H1 (cell line): Measurements from ENCODE around the gene ARID1B. TPM values are rescaled to one million over a fixed set of nuclear protein-coding genes. Genes with fewer than 3 reads are reported as not detected.

ENCODE experiments used
- CTCF ChIA-PET: fragments of 300-600 bp; sonication (Branson Sonifier 250); formaldehyde crosslinking; loops from one replicate; lab custom pipeline; 2021; ENCODE audit not compliant: partially characterized antibody; lab: Charles Lee
- POLR2A ChIA-PET: fragments of 300-600 bp; sonication (Branson Sonifier 250); formaldehyde crosslinking; loops from one replicate; lab custom pipeline; 2021; ENCODE audit warnings: inconsistent platforms; ENCODE audit not compliant: partially characterized antibody; lab: Charles Lee
- DNase-seq, 2 experiments: peaks; one replicate each; pipeline versions ENCODE4 v3.0.0 to v3.0.0-alpha.2; 2010 to 2022; ENCODE audit warnings: low spot score in 2 of 2, low read depth in 1 of 2, mixed read lengths in 1 of 2
- FAIRE-seq: peaks from 2 replicates; lab custom pipeline; 2011; peaks lifted over from hg19 to GRCh38; lab: Jason Lieb, UNC
- H2AFZ ChIP-seq: 2 replicates; pipeline ENCODE4 v1.8.1; 2012; ENCODE audit warnings: low read length, inconsistent platforms
- H2AK5ac ChIP-seq: 2 replicates; pipeline ENCODE4 v1.6.1; 2013; ENCODE audit warnings: low read depth, low read length
- H2BK120ac ChIP-seq: replicated peaks from 2 replicates; pipeline ENCODE3; 2013; ENCODE audit warnings: low read depth, low read length, inconsistent platforms
- H2BK12ac ChIP-seq: 2 replicates; pipeline ENCODE4 v1.6.1; 2013; ENCODE audit warnings: low read depth, low read length
- H2BK15ac ChIP-seq: 2 replicates; pipeline ENCODE4 v1.6.1; 2013; ENCODE audit warnings: low read length
- H2BK20ac ChIP-seq: 2 replicates; pipeline ENCODE4 v1.6.1; 2013; ENCODE audit warnings: low read length
- H2BK5ac ChIP-seq: 2 replicates; pipeline ENCODE4 v1.6.1; 2013; ENCODE audit warnings: low read depth, low read length
- H3K14ac ChIP-seq: 2 replicates; pipeline ENCODE4 v1.6.1; 2013; ENCODE audit warnings: inconsistent platforms; ENCODE audit not compliant: insufficient read length
- H3K18ac ChIP-seq: 2 replicates; pipeline ENCODE4 v1.6.1; 2013; ENCODE audit warnings: low read length; ENCODE audit errors: extremely low read depth
- H3K23ac ChIP-seq: 2 replicates; pipeline ENCODE4 v1.6.1; 2013; ENCODE audit warnings: inconsistent platforms; ENCODE audit not compliant: insufficient read length
- H3K23me2 ChIP-seq: 2 replicates; pipeline ENCODE4 v1.6.1; 2013; ENCODE audit warnings: low read depth, low read length
- H3K27ac ChIP-seq: 2 replicates; pipeline ENCODE4 v1.6.1; 2011; ENCODE audit warnings: low read depth, low read length, inconsistent platforms
- H3K27me3 ChIP-seq, 4 experiments: replicated peaks in 1 of 4; 1 replicate in 1 of 4; 2 replicates in 3 of 4; pipeline versions ENCODE4 v1.6.1 to v1.8.1; 2011 to 2013; ENCODE audit warnings: low read length in 3 of 4, mild to moderate bottlenecking in 3 of 4, inconsistent platforms in 2 of 4, mixed read lengths in 2 of 4, moderate library complexity in 1 of 4; ENCODE audit not compliant: control insufficient read depth in 3 of 4, insufficient read depth in 3 of 4; ENCODE audit errors: extremely low read depth in 1 of 4
- H3K36me3 ChIP-seq, 4 experiments: 2 replicates each; pipeline versions ENCODE4 v1.6.1 to v1.8.1; 2011 to 2013; ENCODE audit warnings: mild to moderate bottlenecking in 4 of 4, low read length in 3 of 4, moderate library complexity in 2 of 4, control low read depth in 1 of 4, inconsistent platforms in 1 of 4; ENCODE audit not compliant: insufficient read depth in 4 of 4, control insufficient read depth in 2 of 4
- H3K4ac ChIP-seq: replicated peaks from 2 replicates; pipeline ENCODE3; 2013; ENCODE audit warnings: low read length, low read depth, mixed read lengths, inconsistent platforms; ENCODE audit not compliant: insufficient read length
- H3K4me1 ChIP-seq, 4 experiments: replicated peaks in 1 of 4; 1 replicate in 1 of 4; 2 replicates in 3 of 4; pipeline versions ENCODE4 v1.6.1 to v1.8.1; 2011 to 2013; ENCODE audit warnings: low read length in 3 of 4, inconsistent platforms in 2 of 4, mixed read lengths in 1 of 4; ENCODE audit not compliant: insufficient read depth in 4 of 4, control insufficient read depth in 3 of 4
- H3K4me2 ChIP-seq, 2 experiments: 2 replicates each; pipeline versions ENCODE4 v1.6.1 to v1.8.1; 2011 to 2013; ENCODE audit warnings: low read depth in 2 of 2, low read length in 2 of 2, control low read depth in 1 of 2, inconsistent platforms in 1 of 2, mild to moderate bottlenecking in 1 of 2; ENCODE audit not compliant: insufficient read depth in 1 of 2
- H3K4me3 ChIP-seq, 4 experiments: fragments of 200-600, 300-600 bp in 1 of 4; sonication (generic), shearing (Covaris generic), sonication (Bioruptor Twin) in 1 of 4; 2 replicates each; pipeline versions ENCODE4 v1.5.1 to v1.8.1; 2011 to 2016; ENCODE audit warnings: low read length in 4 of 4, low read depth in 3 of 4, control low read depth in 2 of 4, inconsistent platforms in 2 of 4, mild to moderate bottlenecking in 2 of 4, mixed read lengths in 1 of 4, moderate library complexity in 1 of 4; ENCODE audit not compliant: insufficient read depth in 2 of 4; ENCODE audit errors: extremely low read depth in 1 of 4
- H3K56ac ChIP-seq: replicated peaks from 2 replicates; pipeline ENCODE3; 2013; ENCODE audit warnings: low read depth, mild to moderate bottlenecking, mixed read lengths, low read length, inconsistent platforms; ENCODE audit not compliant: insufficient read length
- H3K79me1 ChIP-seq: 2 replicates; pipeline ENCODE4 v1.6.1; 2013; ENCODE audit warnings: low read depth, low read length, control low read depth
- H3K79me2 ChIP-seq, 2 experiments: 2 replicates each; pipeline versions ENCODE4 v1.6.1 to v1.8.1; 2012 to 2013; ENCODE audit warnings: low read length in 2 of 2, mild to moderate bottlenecking in 2 of 2, inconsistent platforms in 1 of 2; ENCODE audit not compliant: insufficient read depth in 2 of 2, control insufficient read depth in 1 of 2
- H3K9ac ChIP-seq, 4 experiments: replicated peaks in 1 of 4; 1 replicate in 1 of 4; 2 replicates in 3 of 4; pipeline versions ENCODE4 v1.6.1 to v1.8.1; 2011 to 2013; ENCODE audit warnings: low read depth in 3 of 4, low read length in 3 of 4, control low read depth in 2 of 4, mild to moderate bottlenecking in 2 of 4, moderate library complexity in 2 of 4, inconsistent platforms in 1 of 4; ENCODE audit errors: extremely low read depth in 1 of 4
- H3K9me3 ChIP-seq, 2 experiments: 2 replicates each; pipeline versions ENCODE4 v1.6.1 to v1.8.1; 2012 to 2013; ENCODE audit warnings: mild to moderate bottlenecking in 2 of 2, moderate library complexity in 2 of 2, control low read depth in 1 of 2, inconsistent platforms in 1 of 2, low read depth in 1 of 2, low read length in 1 of 2, mixed read lengths in 1 of 2; ENCODE audit not compliant: insufficient read depth in 2 of 2
- H4K20me1 ChIP-seq, 2 experiments: replicated peaks in 1 of 2; 2 replicates each; pipeline versions ENCODE3 to v1.8.1; 2011 to 2013; ENCODE audit warnings: inconsistent platforms in 2 of 2, low read length in 2 of 2, mild to moderate bottlenecking in 1 of 2; ENCODE audit not compliant: insufficient read depth in 2 of 2, control insufficient read depth in 1 of 2
- H4K5ac ChIP-seq: 2 replicates; pipeline ENCODE4 v1.6.1; 2013; ENCODE audit warnings: low read length, low read depth, mixed read lengths, inconsistent platforms; ENCODE audit not compliant: insufficient read length
- H4K8ac ChIP-seq: 2 replicates; pipeline ENCODE4 v1.8.0; 2013; ENCODE audit warnings: mild to moderate bottlenecking, moderate library complexity, low read length, inconsistent platforms; ENCODE audit not compliant: insufficient read depth; ENCODE audit errors: extremely low read depth
- H4K91ac ChIP-seq: replicated peaks from 2 replicates; pipeline ENCODE3; 2013; ENCODE audit warnings: low read length, mixed read lengths, inconsistent platforms; ENCODE audit not compliant: insufficient read length
- ASH2L ChIP-seq: fragments of 200-600, 300-600 bp; sonication (generic); IDR thresholded peaks from one replicate; pipeline ENCODE4 v1.7.1; 2017; ENCODE audit warnings: low read length
- HDAC6 ChIP-seq: IDR thresholded peaks from one replicate; pipeline ENCODE4 v1.7.1; 2012; ENCODE audit warnings: low read depth, mild to moderate bottlenecking, inconsistent platforms, low read length, moderate library complexity
- POU5F1 ChIP-seq: IDR thresholded peaks from 2 replicates; pipeline ENCODE4 v1.6.1; 2011; ENCODE audit warnings: low read depth, mild to moderate bottlenecking, low read length, moderate library complexity
- RFX5 ChIP-seq: IDR thresholded peaks from 2 replicates; pipeline ENCODE4 v1.6.1; 2011; ENCODE audit warnings: low read depth, low read length, improper control_type of control experiment, borderline replicate concordance
- RNF2 ChIP-seq: fragments of 200-900, 300-1000 bp; sonication (generic); IDR thresholded peaks from 2 replicates; pipeline ENCODE4 v1.7.1; 2016; ENCODE audit warnings: borderline replicate concordance, low read depth, mild to moderate bottlenecking, antibody characterized with exemption, low read length; ENCODE audit not compliant: poor library complexity, severe bottlenecking; ENCODE audit errors: missing control alignments
- SP1 ChIP-seq: IDR thresholded peaks from 2 replicates; pipeline ENCODE4 v1.6.1; 2011; ENCODE audit warnings: low read depth, low read length
- WGBS, 2 experiments: shearing (Covaris generic) in 1 of 2; methylation state at CpG; one replicate each; pipeline versions ENCODE4 v1.1.6 to v1.1.7; 2013 to 2015; ENCODE audit warnings: low lambda C conversion rate in 2 of 2, mixed read lengths in 2 of 2, inconsistent platforms in 1 of 2, low coverage in 1 of 2, missing lambda C conversion rate in 1 of 2; ENCODE audit not compliant: insufficient replicate concordance in 2 of 2, insufficient coverage in 1 of 2, insufficient read length in 1 of 2; ENCODE audit errors: extremely low coverage in 1 of 2, missing lambda C conversion rate in 1 of 2; 5-methylcytosine and 5-hydroxymethylcytosine counted together
- polyA plus RNA-seq, 7 experiments: library from polyadenylated mRNA; depleted of rRNA in 3 of 7; stranded (reverse) in 5 of 7; unstranded in 2 of 7; fragments of >200 nt in 5 of 7; fragments of 200-250 nt in 2 of 7; gene quantifications; 1 replicate in 5 of 7; 2 replicates in 1 of 7; 4 replicates in 1 of 7; pipeline versions ENCODE4 v1.2.1 to v1.2.3, GENCODE V29; 2011 to 2013; ENCODE audit warnings: missing spikeins in 2 of 7, mixed read lengths in 2 of 7
- total RNA-seq: library from RNA; stranded (reverse); fragmentation: NEBNext Ultra II Directional; extraction: Animal tissue kit (Norgen Biotek cat#: 25700); gene quantifications from 2 replicates; pipeline ENCODE4 v1.2.1, GENCODE V29; 2021
- TF ChIP-seq, protein P1 (sequence below), 3 experiments: IDR thresholded peaks; 1 replicate in 2 of 3; 2 replicates in 1 of 3; pipeline versions ENCODE4 v1.5.1 to v1.6.1; 2011; ENCODE audit warnings: low read length in 3 of 3, mild to moderate bottlenecking in 3 of 3, inconsistent platforms in 2 of 3, low read depth in 1 of 3, moderate library complexity in 1 of 3; ENCODE audit not compliant: insufficient read depth in 1 of 3; ENCODE audit errors: control extremely low read depth in 1 of 3

ARID1B gene
- total and polyA plus RNA-seq, 2 of the 8 experiments (the other 6 are each of a cell fraction or from before 2014, with no cell fraction given), result 24.3 to 70.3 TPM

- Histone ChIP-seq H3K56ac (no peak overlapping the region), H4K5ac (no peak overlapping the region), H3K4ac (no peak overlapping the region), H4K91ac (no peak overlapping the region), H4K8ac (no peak overlapping the region), H2BK5ac (no peak overlapping the region), H3K23me2 (no peaks in the 10 kb centered on the region), H3K4me2 (no peak overlapping the region), H3K27me3 (no peaks in the 10 kb centered on the region), H3K9ac (no peak overlapping the region), H3K4me3 (no peak overlapping the region), H2BK15ac (no peak overlapping the region), H3K18ac (no peak overlapping the region), H3K36me3 (no peaks in the 10 kb centered on the region), H3K23ac (no peak overlapping the region), H2BK20ac (no peak overlapping the region), H2AK5ac (no peak overlapping the region), H3K9me3 (no peaks in the 10 kb centered on the region), H3K14ac (no peak overlapping the region), H3K79me1 (peaks cover 9% of the 10 kb centered on the region), H3K27ac (no peak overlapping the region), H4K20me1 (peaks cover 2 to 4% of the 10 kb centered on the region in 2 experiments), H2BK12ac (no peak overlapping the region), H2AFZ (no peak overlapping the region), H2BK120ac (no peak overlapping the region), H3K4me1 (peaks cover 8 to 25% (median 23%) of the 10 kb centered on the region in 4 experiments; a peak in 5 of 7 replicates), H3K79me2 (peaks cover 3 to 98% of the 10 kb centered on the region in 2 experiments; a peak in 3 of 4 replicates)
- no peak for FAIRE-seq
- ChIA-PET POLR2A (interaction anchor here (0.6 to 0.9 kb wide), 2 partner anchors 92 to 778 kb away, joined by 3 to 4 read pairs; no protein-coding TSS in a partner anchor), CTCF (interaction anchor here (1.1 to 1.5 kb wide), 4 partner anchors 9 to 14 kb away, joined by 3 to 5 read pairs (median 4); no protein-coding TSS in a partner anchor)
- DNase-seq, result no peak
- 83% methylated on average over 3 of the region's 3 CpGs; no CpG with 5 or more reads in 1 of the 2 experiments for WGBS, 2 experiments
- no peak for TF ChIP-seq HDAC6
- no peak for TF ChIP-seq ASH2L
- TF ChIP-seq, protein P1, sequence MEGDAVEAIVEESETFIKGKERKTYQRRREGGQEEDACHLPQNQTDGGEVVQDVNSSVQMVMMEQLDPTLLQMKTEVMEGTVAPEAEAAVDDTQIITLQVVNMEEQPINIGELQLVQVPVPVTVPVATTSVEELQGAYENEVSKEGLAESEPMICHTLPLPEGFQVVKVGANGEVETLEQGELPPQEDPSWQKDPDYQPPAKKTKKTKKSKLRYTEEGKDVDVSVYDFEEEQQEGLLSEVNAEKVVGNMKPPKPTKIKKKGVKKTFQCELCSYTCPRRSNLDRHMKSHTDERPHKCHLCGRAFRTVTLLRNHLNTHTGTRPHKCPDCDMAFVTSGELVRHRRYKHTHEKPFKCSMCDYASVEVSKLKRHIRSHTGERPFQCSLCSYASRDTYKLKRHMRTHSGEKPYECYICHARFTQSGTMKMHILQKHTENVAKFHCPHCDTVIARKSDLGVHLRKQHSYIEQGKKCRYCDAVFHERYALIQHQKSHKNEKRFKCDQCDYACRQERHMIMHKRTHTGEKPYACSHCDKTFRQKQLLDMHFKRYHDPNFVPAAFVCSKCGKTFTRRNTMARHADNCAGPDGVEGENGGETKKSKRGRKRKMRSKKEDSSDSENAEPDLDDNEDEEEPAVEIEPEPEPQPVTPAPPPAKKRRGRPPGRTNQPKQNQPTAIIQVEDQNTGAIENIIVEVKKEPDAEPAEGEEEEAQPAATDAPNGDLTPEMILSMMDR (IDR thresholded peaks at IDR 0.05; ENCODE audit: control extremely low read depth in 1 of 3, insufficient read depth in 1 of 3, low read depth in 1 of 3, low read length in 3 of 3), result no peak
- no peak for TF ChIP-seq RNF2
- TF ChIP-seq POU5F1, result no peak
- TF ChIP-seq RFX5, result no peak
- no peak for TF ChIP-seq SP1
Observed at GRCh38 chr6:156985309-156985708, 208.1 kb downstream of the ARID1B start.
